ENCODE results near the gene DPP6. TPM values are rescaled to one million over a fixed set of nuclear protein-coding genes. Genes with fewer than 3 reads are reported as not detected.

The DPP6 gene
- polyA plus RNA-seq, 1 donor (not counting 4 experiments of a cell fraction or from before 2014, with no cell fraction given): not detected

- Histone ChIP-seq H3K36me3 (ENCODE audit: control insufficient read depth in 2 of 2, extremely low read depth in 1 of 2, insufficient read depth in 2 of 2, low read length in 2 of 2) (no peaks in the 10 kb centered on the region), H3K4me2 (ENCODE audit: control insufficient read depth, extremely low read depth, insufficient read depth, low read depth, low read length) (no peak overlapping the region), H3K4me3 (ENCODE audit: control insufficient read depth in 2 of 3, extremely low read depth in 1 of 3, insufficient read depth in 2 of 3, low read depth in 1 of 3, low read length in 3 of 3) (no peak overlapping the region), H3K9me1 (ENCODE audit: control insufficient read depth, extremely low read depth, insufficient read depth, low read length) (no peaks in the 10 kb centered on the region), H3K27ac (ENCODE audit: control insufficient read depth, insufficient read depth, low read length) (no peak overlapping the region), H2AFZ (ENCODE audit: control insufficient read depth, low read length) (no peak overlapping the region), H4K20me1 (ENCODE audit: control insufficient read depth, extremely low read depth, insufficient read depth, low read length) (no peaks in the 10 kb centered on the region), H3K27me3 (ENCODE audit: control insufficient read depth, extremely low read depth, insufficient read depth, low read length) (no peaks in the 10 kb centered on the region), H3K79me2 (ENCODE audit: control insufficient read depth, insufficient read depth, low read length) (no peaks in the 10 kb centered on the region), H3K9me3 (ENCODE audit: control insufficient read depth, low read depth, low read length) (peaks cover 22% of the 10 kb centered on the region), H3K4me1 (ENCODE audit: control insufficient read depth, extremely low read depth, insufficient read depth, low read length) (no peaks in the 10 kb centered on the region), H3K9ac (ENCODE audit: control insufficient read depth, extremely low read depth, insufficient read depth, low read length) (no peak overlapping the region)
- TF ChIP-seq EZH2 (IDR thresholded peaks at IDR 0.05; ENCODE audit: low read length): no peak
- TF ChIP-seq CTCF (optimal IDR thresholded peaks at IDR 0.05 in 1 of 3, IDR thresholded peaks at IDR 0.05 in 1 of 3, conservative IDR thresholded peaks at IDR 0.05 in 1 of 3; ENCODE audit: extremely low read depth in 1 of 3, insufficient read depth in 2 of 3, low read length in 3 of 3): no peak
- no peak for DNase-seq (ENCODE audit: low read depth, low spot score)
- dilution Hi-C loops (cut with MboI; ENCODE audit: extremely low pct_ligation_motif_present, low sequenced_read_pairs): no loop called here
- FAIRE-seq: no peak
Observed at GRCh38 chr7:154888690-154889089, 836.5 kb downstream of the DPP6 start.

- H3K9me3 ChIP-seq (ENCODE audit: control insufficient read depth, low read depth, low read length): peaks cover 8% of the 10 kb centered on the region
- dilution Hi-C loops (cut with MboI; ENCODE audit: extremely low pct_ligation_motif_present, low sequenced_read_pairs): no loop called here
- FAIRE-seq: no peak
- DNase-seq (ENCODE audit: low read depth, low spot score): no peak
- TF ChIP-seq CTCF (optimal IDR thresholded peaks at IDR 0.05 in 1 of 3, IDR thresholded peaks at IDR 0.05 in 1 of 3, conservative IDR thresholded peaks at IDR 0.05 in 1 of 3; ENCODE audit: extremely low read depth in 1 of 3, insufficient read depth in 2 of 3, low read length in 3 of 3) (no peak), EZH2 (IDR thresholded peaks at IDR 0.05; ENCODE audit: low read length) (no peak)
- H3K9ac ChIP-seq (ENCODE audit: control insufficient read depth, extremely low read depth, insufficient read depth, low read length): no peak overlapping the region
- no peaks in the 10 kb centered on the region for H4K20me1 ChIP-seq (ENCODE audit: control insufficient read depth, extremely low read depth, insufficient read depth, low read length)
- no peaks in the 10 kb centered on the region for H3K36me3 ChIP-seq (ENCODE audit: control insufficient read depth in 2 of 2, extremely low read depth in 1 of 2, insufficient read depth in 2 of 2, low read length in 2 of 2)
- no peak overlapping the region for H3K27ac ChIP-seq (ENCODE audit: control insufficient read depth, insufficient read depth, low read length)
- no peak overlapping the region for H3K4me3 ChIP-seq (ENCODE audit: control insufficient read depth in 2 of 3, extremely low read depth in 1 of 3, insufficient read depth in 2 of 3, low read depth in 1 of 3, low read length in 3 of 3)
- no peak overlapping the region for H3K4me2 ChIP-seq (ENCODE audit: control insufficient read depth, extremely low read depth, insufficient read depth, low read depth, low read length)
- H3K9me1 ChIP-seq (ENCODE audit: control insufficient read depth, extremely low read depth, insufficient read depth, low read length): no peaks in the 10 kb centered on the region
- no peaks in the 10 kb centered on the region for H3K27me3 ChIP-seq (ENCODE audit: control insufficient read depth, extremely low read depth, insufficient read depth, low read length)
- no peaks in the 10 kb centered on the region for H3K4me1 ChIP-seq (ENCODE audit: control insufficient read depth, extremely low read depth, insufficient read depth, low read length)
- H2AFZ ChIP-seq (ENCODE audit: control insufficient read depth, low read length): no peak overlapping the region
- no peaks in the 10 kb centered on the region for H3K79me2 ChIP-seq (ENCODE audit: control insufficient read depth, insufficient read depth, low read length)
Observed at GRCh38 chr7:154892459-154892858, 840.3 kb downstream of the DPP6 start.

All from keratinocyte (primary cell).